OCI-LY7 (cell line): Measurements from ENCODE around the gene LONP1. TPM values are rescaled to one million over a fixed set of nuclear protein-coding genes. Genes with fewer than 3 reads are reported as not detected.

ENCODE experiments used
- BruUV-seq: library from RNA; stranded (reverse); fragments of 400-500 nt; replicated peaks from 2 replicates; lab custom pipeline; 2021; lab: Mats Ljungman, UMichigan
- CTCF ChIA-PET: fragments of 300-600 bp; sonication (Branson Sonifier 250); formaldehyde crosslinking; loops from one replicate; lab custom pipeline; 2022; ENCODE audit warnings: antibody characterized with exemption; ENCODE audit not compliant: unreplicated experiment; lab: Charles Lee
- POLR2A ChIA-PET: fragments of 300-600 bp; sonication (Branson Sonifier 250); formaldehyde crosslinking; loops from one replicate; lab custom pipeline; 2022; ENCODE audit warnings: antibody characterized with exemption; lab: Charles Lee
- DNase-seq: peaks from one replicate; pipeline ENCODE4 v3.0.0-alpha.2; 2015; ENCODE audit warnings: low spot score
- H2AFZ ChIP-seq: fragments of 200-600 bp; sonication (generic), shearing (Covaris generic); 2 replicates; pipeline ENCODE4 v1.6.1; 2014; ENCODE audit warnings: mild to moderate bottlenecking, antibody characterized with exemption, low read length, moderate library complexity
- H3K27ac ChIP-seq: fragments of 200-600 bp; sonication (generic); 2 replicates; pipeline ENCODE4 v1.5.1; 2014; ENCODE audit warnings: mixed run types, low read depth, mild to moderate bottlenecking, moderate library complexity, low read length, inconsistent platforms; ENCODE audit not compliant: poor library complexity, severe bottlenecking
- H3K36me3 ChIP-seq: fragments of 200-600 bp; sonication (generic); 2 replicates; pipeline ENCODE4 v1.6.1; 2014; ENCODE audit warnings: mild to moderate bottlenecking, antibody characterized with exemption, low read length, moderate library complexity, mixed read lengths; ENCODE audit not compliant: insufficient read depth
- H3K4me1 ChIP-seq: fragments of 200-600 bp; sonication (generic); 2 replicates; pipeline ENCODE4 v1.5.1; 2014; ENCODE audit warnings: mild to moderate bottlenecking, low read length; ENCODE audit not compliant: insufficient read depth, poor library complexity, severe bottlenecking
- H3K4me2 ChIP-seq: fragments of 200-600 bp; sonication (generic); 2 replicates; pipeline ENCODE4 v1.6.1; 2014; ENCODE audit warnings: mild to moderate bottlenecking, low read length
- H3K4me3 ChIP-seq: fragments of 200-600 bp; sonication (generic); 2 replicates; pipeline ENCODE4 v1.5.1; 2014; ENCODE audit warnings: mild to moderate bottlenecking, low read depth, low read length; ENCODE audit not compliant: poor library complexity, severe bottlenecking
- H3K79me2 ChIP-seq: fragments of 200-600 bp; sonication (generic); 2 replicates; pipeline ENCODE4 v1.6.1; 2016; ENCODE audit warnings: low read depth, mild to moderate bottlenecking, low read length, moderate library complexity, mixed read lengths; ENCODE audit not compliant: insufficient read depth
- H3K9me2 ChIP-seq: fragments of 200-600 bp; sonication (generic); 2 replicates; pipeline ENCODE4 v1.6.1; 2016; ENCODE audit warnings: mild to moderate bottlenecking, low read length, mixed read lengths; ENCODE audit not compliant: insufficient read depth
- H3K9me3 ChIP-seq: fragments of 200-600 bp; sonication (generic); 2 replicates; pipeline ENCODE4 v1.6.1; 2014; ENCODE audit warnings: mild to moderate bottlenecking, mixed run types, low read length, mixed read lengths
- H4K20me1 ChIP-seq: fragments of 200-600 bp; sonication (generic); 2 replicates; pipeline ENCODE4 v1.6.1; 2014; ENCODE audit warnings: mild to moderate bottlenecking, antibody characterized with exemption, low read length, moderate library complexity, mixed read lengths; ENCODE audit not compliant: insufficient read depth
- CTCF ChIP-seq: fragments of 200-600 bp; sonication (generic); conservative IDR thresholded peaks from 2 replicates; pipeline ENCODE4 v1.5.1; 2014; ENCODE audit warnings: mild to moderate bottlenecking, antibody characterized with exemption, low read length, moderate library complexity, mixed read lengths
- EZH2phosphoT487 ChIP-seq: fragments of 200-600 bp; sonication (generic); IDR thresholded peaks from 2 replicates; pipeline ENCODE4 v1.6.1; 2018; ENCODE audit warnings: low read depth, borderline replicate concordance, mild to moderate bottlenecking, mixed run types, antibody characterized with exemption, low read length, moderate library complexity, mixed read lengths
- intact Hi-C: fragments of 100-400 bp; cut with micrococcal nuclease; formaldehyde crosslinking; loops from one replicate; pipeline ENCODE4 v1.10.0; 2022; ENCODE audit not compliant: unreplicated experiment
- total RNA-seq, 2 experiments: library from RNA; depleted of rRNA in 1 of 2; stranded (reverse); fragments of >200 nt in 1 of 2; shearing (Covaris generic) in 1 of 2; gene quantifications; 2 replicates each; pipeline ENCODE4 v1.2.3, GENCODE V29; 2014 to 2022

LONP1 gene
- total RNA-seq, 2 experiments from 2014 or later = 170 to 280 TPM

- CTCF ChIA-PET = no interaction called here
- no peak overlapping the region for H2AFZ ChIP-seq
- H3K79me2 ChIP-seq = no peaks in the 10 kb centered on the region
- intact Hi-C loops = no loop called here
- no peak for TF ChIP-seq CTCF
- no peak for TF ChIP-seq EZH2phosphoT487
- peaks cover 97% of the 10 kb centered on the region for H3K36me3 ChIP-seq
- no peaks in the 10 kb centered on the region for H3K9me3 ChIP-seq
- no peak overlapping the region for H3K27ac ChIP-seq
- H3K4me2 ChIP-seq = no peak overlapping the region
- no peak overlapping the region for H3K4me3 ChIP-seq
- no TSS peak for BruUV-seq
- no peaks in the 10 kb centered on the region for H3K4me1 ChIP-seq
- H4K20me1 ChIP-seq = no peaks in the 10 kb centered on the region
- POLR2A ChIA-PET = interaction anchor here (0.6 kb wide), 1 partner anchor 232 kb away, joined by 3 read pairs; no protein-coding TSS in a partner anchor
- H3K9me2 ChIP-seq = no peaks in the 10 kb centered on the region
- DNase-seq = no peak
These were observed 52.9 kb downstream of the LONP1 start for GRCh38 chr19:5666921-5667610.

DNA sequence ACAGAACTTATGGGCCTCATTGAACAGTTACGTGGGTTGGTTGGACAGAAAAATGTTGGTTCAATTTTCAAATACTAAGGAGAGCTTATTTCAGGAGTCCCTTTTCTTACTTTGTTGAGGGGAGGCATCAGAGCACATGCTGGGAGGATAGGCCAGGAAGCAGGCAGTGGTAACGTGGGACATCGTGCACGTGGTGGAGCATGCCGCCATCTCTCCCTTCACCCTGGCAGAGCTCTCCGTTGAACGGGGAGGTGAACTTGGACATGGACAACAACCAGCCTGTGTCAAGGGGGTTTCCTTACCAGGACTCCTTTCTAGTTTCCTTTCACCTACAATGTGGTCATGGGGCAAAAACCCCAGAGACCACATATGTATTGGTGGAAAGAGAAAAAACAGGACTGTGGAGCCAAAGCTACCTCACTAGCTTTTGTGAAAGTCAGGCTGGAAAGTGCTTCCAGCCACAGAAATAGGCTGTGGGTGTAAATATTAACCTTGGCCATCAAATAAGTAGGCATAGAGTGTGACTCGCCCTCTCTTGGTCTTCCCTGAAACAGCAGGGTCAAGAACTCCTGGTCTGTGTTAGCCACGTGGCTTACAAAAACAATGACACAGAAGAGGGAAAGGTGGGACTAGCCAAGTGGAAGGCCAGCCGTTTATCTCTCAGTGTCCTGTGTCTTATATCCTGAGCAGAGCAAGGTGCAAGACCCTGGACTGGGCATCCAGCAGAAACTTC is 54.0 kb downstream of the LONP1 start:
- intact Hi-C loops = no loop called here
- H4K20me1 ChIP-seq = no peaks in the 10 kb centered on the region
- BruUV-seq = no TSS peak
- no peak overlapping the region for H3K27ac ChIP-seq
- H3K9me3 ChIP-seq = no peaks in the 10 kb centered on the region
- POLR2A ChIA-PET = no interaction called here
- H3K4me2 ChIP-seq = no peak overlapping the region
- TF ChIP-seq CTCF = peak; percentile 35; the same call in 1 of the 2 replicates
- no peak for TF ChIP-seq EZH2phosphoT487
- DNase-seq = no peak
- H3K79me2 ChIP-seq = no peaks in the 10 kb centered on the region
- no peaks in the 10 kb centered on the region for H3K4me1 ChIP-seq
- H3K36me3 ChIP-seq = peaks cover 97% of the 10 kb centered on the region
- CTCF ChIA-PET = no interaction called here
- no peak overlapping the region for H3K4me3 ChIP-seq
- no peaks in the 10 kb centered on the region for H3K9me2 ChIP-seq
- H2AFZ ChIP-seq = no peak overlapping the region

DNA sequence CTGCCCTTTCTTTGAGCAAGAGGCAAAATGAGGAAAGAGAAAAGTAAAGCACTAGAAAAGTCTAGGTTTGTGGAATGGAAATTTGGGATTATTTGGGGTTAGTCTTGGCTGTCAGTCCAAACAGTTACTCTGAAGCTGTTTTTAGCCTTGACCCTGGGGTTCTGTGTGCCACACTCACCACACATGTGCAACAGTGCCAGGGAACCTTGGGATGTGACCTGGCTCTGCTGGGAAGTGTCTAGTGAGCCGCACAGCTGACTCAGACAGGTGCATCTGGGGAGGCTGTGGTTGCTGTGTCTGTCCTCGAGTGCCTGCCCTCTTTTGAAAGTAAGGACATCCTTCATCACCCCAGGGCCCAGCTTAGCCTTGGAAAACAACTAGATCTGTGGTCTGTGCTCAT is 55.4 kb downstream of the LONP1 start:
- Histone ChIP-seq H4K20me1 (no peaks in the 10 kb centered on the region), H3K9me3 (no peaks in the 10 kb centered on the region), H3K4me2 (no peak overlapping the region), H3K9me2 (no peaks in the 10 kb centered on the region), H3K4me1 (no peaks in the 10 kb centered on the region), H3K4me3 (no peak overlapping the region), H3K79me2 (no peaks in the 10 kb centered on the region), H3K36me3 (peaks cover 99% of the 10 kb centered on the region), H3K27ac (no peak overlapping the region), H2AFZ (no peak overlapping the region)
- DNase-seq = no peak
- TF ChIP-seq EZH2phosphoT487 (no peak), CTCF (no peak)
- ChIA-PET CTCF (no interaction called here), POLR2A (no interaction called here)
- no TSS peak for BruUV-seq
- intact Hi-C loops = no loop called here
